A673 (cell line): ENCODE data around the gene HOXA5. TPM values are rescaled to one million over a fixed set of nuclear protein-coding genes. Genes with fewer than 3 reads are reported as not detected.

Experiments
- BruUV-seq: library from RNA; stranded (reverse); fragments of 400-500 nt; replicated peaks from 2 replicates; lab custom pipeline; 2021; lab: Mats Ljungman, UMichigan
- CTCF ChIA-PET: fragments of 300-600 bp; sonication (Branson Sonifier 250); formaldehyde crosslinking; loops from one replicate; lab custom pipeline; 2022; ENCODE audit warnings: antibody characterized with exemption; lab: Charles Lee
- POLR2A ChIA-PET: fragments of 300-600 bp; sonication (Branson Sonifier 250); formaldehyde crosslinking; loops from one replicate; lab custom pipeline; 2022; ENCODE audit warnings: antibody characterized with exemption; ENCODE audit not compliant: low non-redundant PET; lab: Charles Lee
- DNase-seq: peaks from one replicate; pipeline ENCODE4 v3.0.0-alpha.2; 2015; ENCODE audit warnings: low spot score
- H3K27ac ChIP-seq: fragments of 200-600 bp; sonication (generic); 2 replicates; pipeline ENCODE4 v1.5.1; 2016; ENCODE audit warnings: mixed run types, low read depth, mild to moderate bottlenecking, mixed read lengths, antibody characterized with exemption, low read length; ENCODE audit not compliant: poor library complexity, severe bottlenecking
- H3K27me3 ChIP-seq: fragments of 200-600 bp; sonication (generic); replicated peaks from 2 replicates; pipeline ENCODE4 v1.6.1; 2017; ENCODE audit warnings: mixed run types, low read depth, mild to moderate bottlenecking, mixed read lengths, antibody characterized with exemption, low read length; ENCODE audit not compliant: insufficient read depth, poor library complexity
- H3K36me3 ChIP-seq: fragments of 200-600 bp; sonication (generic); 2 replicates; pipeline ENCODE4 v1.6.1; 2016; ENCODE audit warnings: mixed run types, mild to moderate bottlenecking, mixed read lengths, antibody characterized with exemption, low read length; ENCODE audit not compliant: insufficient read depth, poor library complexity, severe bottlenecking
- H3K4me1 ChIP-seq: fragments of 200-600 bp; sonication (generic); 2 replicates; pipeline ENCODE4 v1.6.1; 2017; ENCODE audit warnings: mixed run types, mild to moderate bottlenecking, mixed read lengths, antibody characterized with exemption, low read length; ENCODE audit not compliant: insufficient read depth, poor library complexity, severe bottlenecking
- H3K4me3 ChIP-seq: fragments of 200-600 bp; sonication (generic); 2 replicates; pipeline ENCODE4 v1.5.1; 2016; ENCODE audit warnings: low read depth, mixed run types, mild to moderate bottlenecking, mixed read lengths, low read length; ENCODE audit not compliant: poor library complexity, severe bottlenecking
- H3K9me3 ChIP-seq: fragments of 200-600 bp; sonication (generic); 2 replicates; pipeline ENCODE4 v1.6.1; 2016; ENCODE audit warnings: mixed run types, low read depth, mild to moderate bottlenecking, mixed read lengths, antibody characterized with exemption, low read length; ENCODE audit not compliant: poor library complexity, severe bottlenecking
- CTCF ChIP-seq: fragments of 300-800, 200-600 bp; sonication (generic); conservative IDR thresholded peaks from 2 replicates; pipeline ENCODE4 v1.5.1; 2017; ENCODE audit warnings: low read depth, mild to moderate bottlenecking, antibody characterized with exemption, low read length, moderate library complexity, mixed read lengths
- EZH2 ChIP-seq: fragments of 200-600 bp; sonication (generic); IDR thresholded peaks from 2 replicates; pipeline ENCODE4 v1.6.1; 2017; ENCODE audit warnings: borderline replicate concordance, low read depth, mild to moderate bottlenecking, mixed read lengths, antibody characterized with exemption, low read length; ENCODE audit not compliant: poor library complexity, severe bottlenecking
- intact Hi-C: fragments of 100-400 bp; cut with micrococcal nuclease; formaldehyde crosslinking; loops from one replicate; pipeline ENCODE4 v1.10.0; 2022; ENCODE audit not compliant: unreplicated experiment
- total RNA-seq: library from RNA; stranded (reverse); gene quantifications from 2 replicates; pipeline ENCODE4 v1.2.3, GENCODE V29; 2021

HOXA5 gene
- total RNA-seq, 1 experiment from 2014 or later = not detected

GRCh38 chr7:27142580-27143022 lies 880 bp downstream of the HOXA5 start:
- no peak for DNase-seq
- no TSS peak for BruUV-seq
- Histone ChIP-seq H3K4me3 (no peak overlapping the region), H3K9me3 (no peaks in the 10 kb centered on the region), H3K4me1 (peaks cover 13% of the 10 kb centered on the region), H3K36me3 (no peaks in the 10 kb centered on the region), H3K27ac (no peak overlapping the region), H3K27me3 (peaks cover 100% of the 10 kb centered on the region)
- intact Hi-C loops = loop anchor here (5.0 kb wide), 1 partner anchor 1270 kb away; no protein-coding TSS in a partner anchor
- ChIA-PET CTCF (no interaction called here), POLR2A (no interaction called here)
- TF ChIP-seq CTCF = no peak
- peak; percentile 84 for TF ChIP-seq EZH2

- DNase-seq = no peak
- H3K4me1 ChIP-seq = peaks cover 13% of the 10 kb centered on the region
- POLR2A ChIA-PET = no interaction called here
- intact Hi-C loops = loop anchor here (5.0 kb wide), 1 partner anchor 1270 kb away; no protein-coding TSS in a partner anchor
- H3K27ac ChIP-seq = no peak overlapping the region
- H3K36me3 ChIP-seq = no peaks in the 10 kb centered on the region
- TF ChIP-seq EZH2 (no peak), CTCF (no peak)
- CTCF ChIA-PET = no interaction called here
- H3K9me3 ChIP-seq = no peaks in the 10 kb centered on the region
- no peak overlapping the region for H3K4me3 ChIP-seq
- H3K27me3 ChIP-seq = peaks cover 100% of the 10 kb centered on the region
- no TSS peak for BruUV-seq
Measured at GRCh38 chr7:27141923-27142579, 1.4 kb downstream of the HOXA5 start.

- intact Hi-C loops = loop anchor here (5.0 kb wide), 1 partner anchor 1269 kb away; no protein-coding TSS in a partner anchor
- TF ChIP-seq EZH2 (no peak), CTCF (no peak)
- no peak overlapping the region for H3K4me3 ChIP-seq
- BruUV-seq = no TSS peak
- H3K27me3 ChIP-seq = peaks cover 100% of the 10 kb centered on the region
- no peaks in the 10 kb centered on the region for H3K9me3 ChIP-seq
- no peaks in the 10 kb centered on the region for H3K36me3 ChIP-seq
- H3K27ac ChIP-seq = no peak overlapping the region
- no peak for DNase-seq
- POLR2A ChIA-PET = no interaction called here
- H3K4me1 ChIP-seq = peaks cover 13% of the 10 kb centered on the region
- CTCF ChIA-PET = no interaction called here
Measured at GRCh38 chr7:27141137-27141922, 2.2 kb downstream of the HOXA5 start.
